Endothelial cell of umbilical vein (primary cell): ENCODE data around the gene STAC2. TPM values are rescaled to one million over a fixed set of nuclear protein-coding genes. Genes with fewer than 3 reads are reported as not detected.
A peak's percentile ranks its signal among the peaks of the same experiment; 100 is the strongest.

ENCODE experiments used
- BruUV-seq: library from RNA; stranded (reverse); fragments of 400-500 nt; replicated peaks from 2 replicates; lab custom pipeline; 2021; lab: Mats Ljungman, UMichigan
- CTCF ChIA-PET: fragments of 300-600, 350-600 bp; sonication (Branson Sonifier 250); formaldehyde crosslinking; loops from one replicate; lab custom pipeline; 2021; ENCODE audit warnings: antibody characterized with exemption, inconsistent platforms; lab: Charles Lee
- POLR2A ChIA-PET: fragments of 300-600, 350-600 bp; sonication (Branson Sonifier 250); formaldehyde crosslinking; loops from one replicate; lab custom pipeline; 2021; ENCODE audit warnings: antibody characterized with exemption, inconsistent platforms; lab: Charles Lee
- DNase-seq: peaks from one replicate; pipeline ENCODE4 v3.0.0-alpha.2; 2011; ENCODE audit warnings: low read depth, low spot score
- FAIRE-seq: peaks from 2 replicates; lab custom pipeline; 2011; peaks lifted over from hg19 to GRCh38; lab: Jason Lieb, UNC
- H2AFZ ChIP-seq: 2 replicates; pipeline ENCODE4 v1.6.0; 2012; ENCODE audit warnings: low read depth, low read length, control low read depth, inconsistent platforms
- H3K27ac ChIP-seq: 2 replicates; pipeline ENCODE4 v1.5.1; 2011; ENCODE audit warnings: low read depth, mild to moderate bottlenecking, control low read depth, low read length, moderate library complexity; ENCODE audit not compliant: insufficient read depth
- H3K27me3 ChIP-seq, 2 experiments: 2 replicates each; pipeline versions ENCODE4 v1.6.0 to v1.6.1; 2011; ENCODE audit warnings: low read length in 2 of 2, mixed read lengths in 1 of 2; ENCODE audit not compliant: control insufficient read depth in 2 of 2, insufficient read depth in 2 of 2
- H3K36me3 ChIP-seq, 2 experiments: 2 replicates in 1 of 2; 3 replicates in 1 of 2; pipeline ENCODE4 v1.5.1; 2011; ENCODE audit warnings: low read length in 2 of 2, mild to moderate bottlenecking in 1 of 2, moderate library complexity in 1 of 2; ENCODE audit not compliant: control insufficient read depth in 2 of 2, insufficient read depth in 2 of 2; ENCODE audit errors: extremely low read depth in 1 of 2
- H3K4me1 ChIP-seq: 3 replicates; pipeline ENCODE4 v1.5.1; 2011; ENCODE audit warnings: mild to moderate bottlenecking, low read length; ENCODE audit not compliant: control insufficient read depth, insufficient read depth; ENCODE audit errors: extremely low read depth
- H3K4me2 ChIP-seq: 2 replicates; pipeline ENCODE4 v1.6.1; 2011; ENCODE audit warnings: low read length, control low read depth, mixed read lengths; ENCODE audit not compliant: insufficient read depth
- H3K4me3 ChIP-seq, 3 experiments: fragments of 200-600 bp in 1 of 3; sonication (generic), shearing (Covaris generic) in 1 of 3; replicated peaks in 1 of 3; 2 replicates each; pipeline ENCODE4 v1.5.1; 2011 to 2016; ENCODE audit warnings: control low read depth in 3 of 3, low read length in 3 of 3, mild to moderate bottlenecking in 2 of 3, inconsistent platforms in 1 of 3, low read depth in 1 of 3, moderate library complexity in 1 of 3; ENCODE audit not compliant: insufficient read depth in 1 of 3
- H3K79me2 ChIP-seq: 2 replicates; pipeline ENCODE4 v1.6.0; 2012; ENCODE audit warnings: low read length, inconsistent platforms; ENCODE audit not compliant: control insufficient read depth, insufficient read depth
- H3K9ac ChIP-seq: replicated peaks from 2 replicates; pipeline ENCODE3; 2011; ENCODE audit warnings: low read length, control low read depth; ENCODE audit not compliant: insufficient read depth; ENCODE audit errors: extremely low read depth
- H3K9me1 ChIP-seq: replicated peaks from 3 replicates; pipeline ENCODE4 v1.6.0; 2011; ENCODE audit warnings: mild to moderate bottlenecking, low read length; ENCODE audit not compliant: control insufficient read depth, insufficient read depth; ENCODE audit errors: extremely low read depth
- H3K9me3 ChIP-seq: replicated peaks from 2 replicates; pipeline ENCODE4 v1.5.1; 2012; ENCODE audit warnings: low read length, inconsistent platforms; ENCODE audit not compliant: control insufficient read depth, insufficient read depth
- H4K20me1 ChIP-seq: replicated peaks from 2 replicates; pipeline ENCODE3; 2011; ENCODE audit warnings: mild to moderate bottlenecking, low read length; ENCODE audit not compliant: control insufficient read depth, insufficient read depth; ENCODE audit errors: extremely low read depth
- CTCF ChIP-seq, 2 donors: IDR thresholded peaks; 1 replicate in 1 of 2; 2 replicates in 1 of 2; pipeline ENCODE4 v1.5.1; 2011; ENCODE audit warnings: low read length in 2 of 2, mild to moderate bottlenecking in 2 of 2, moderate library complexity in 2 of 2, control low read depth in 1 of 2, inconsistent platforms in 1 of 2, low read depth in 1 of 2; ENCODE audit not compliant: insufficient read depth in 1 of 2; ENCODE audit errors: extremely low read depth in 1 of 2
- FOS ChIP-seq: IDR thresholded peaks from 2 replicates; pipeline ENCODE4 v1.6.1; 2011; ENCODE audit warnings: mild to moderate bottlenecking, low read length, moderate library complexity, borderline replicate concordance; ENCODE audit not compliant: insufficient read depth
- GATA2 ChIP-seq: IDR thresholded peaks from 2 replicates; pipeline ENCODE4 v1.7.0; 2011; ENCODE audit warnings: low read depth, mild to moderate bottlenecking, moderate library complexity, mixed read lengths, low read length; ENCODE audit not compliant: insufficient read length, insufficient read depth
- JUN ChIP-seq: IDR thresholded peaks from 2 replicates; pipeline ENCODE4 v1.6.1; 2011; ENCODE audit warnings: borderline replicate concordance, low read depth; ENCODE audit not compliant: insufficient read length, insufficient read depth
- MAX ChIP-seq: IDR thresholded peaks from 2 replicates; pipeline ENCODE4 v1.6.1; 2011; ENCODE audit not compliant: insufficient read depth, insufficient read length
- MYC ChIP-seq: IDR thresholded peaks from one replicate; pipeline ENCODE4 v1.6.1; 2011; ENCODE audit warnings: mild to moderate bottlenecking, low read depth, low read length
- POLR2A ChIP-seq: IDR thresholded peaks from 2 replicates; pipeline ENCODE4 v1.6.1; 2012; ENCODE audit warnings: low read depth, mild to moderate bottlenecking, control low read depth, low read length
- POLR2AphosphoS5 ChIP-seq: IDR thresholded peaks from 2 replicates; pipeline ENCODE4 v1.6.1; 2012; ENCODE audit warnings: low read depth, mild to moderate bottlenecking, control low read depth, low read length, moderate library complexity; ENCODE audit not compliant: insufficient read depth
- dilution Hi-C: fragments of 300-500 bp; cut with MboI; formaldehyde crosslinking; loops from one replicate; pipeline ENCODE4 v1.15.0; 2019; ENCODE audit warnings: low sequenced_read_pairs; ENCODE audit not compliant: extremely low pct_ligation_motif_present
- intact Hi-C: fragments of 100-400 bp; cut with micrococcal nuclease; formaldehyde crosslinking; loops from one replicate; pipeline ENCODE4 v1.10.0; 2022
- polyA plus RNA-seq, 4 experiments: library from polyadenylated mRNA; depleted of rRNA in 3 of 4; stranded (reverse) in 3 of 4; unstranded in 1 of 4; fragments of >200 nt; gene quantifications; 2 replicates each; pipeline versions ENCODE4 v1.2.1 to v1.2.3, GENCODE V29; 2011 to 2012; ENCODE audit warnings: missing spikeins in 1 of 4
- total RNA-seq: library from RNA; stranded (reverse); gene quantifications from 2 replicates; pipeline ENCODE4 v1.2.3, GENCODE V29; 2021

STAC2 gene
- total and polyA plus RNA-seq, 2 donors (not counting 3 experiments of a cell fraction or from before 2014, with no cell fraction given): not detected

GRCh38 chr17:39225959-39226683, 376 bp upstream of the STAC2 start:
- no peaks in the 10 kb centered on the region for H3K79me2 ChIP-seq
- peak overlapping the region in 2 of 3 experiments; percentile 9 to 26 for H3K4me3 ChIP-seq
- CTCF ChIA-PET: interaction anchor here (0.6 to 1.4 kb wide), 8 partner anchors 8 to 61 kb away, joined by 3 to 12 read pairs (median 6); no protein-coding TSS in a partner anchor
- H3K36me3 ChIP-seq: no peaks in the 10 kb centered on the region
- H2AFZ ChIP-seq: peak overlapping the region; percentile 42
- dilution Hi-C loops (no loop called here), intact Hi-C loops (loop anchor here (2.0 kb wide), 1 partner anchor 25 kb away; the partner anchor contains the start of gene RPL19)
- no peak overlapping the region for H3K9ac ChIP-seq
- no TSS peak for BruUV-seq
- H3K4me1 ChIP-seq: peaks cover 14% of the 10 kb centered on the region
- H4K20me1 ChIP-seq: no peaks in the 10 kb centered on the region
- H3K4me2 ChIP-seq: peak overlapping the region; percentile 55
- TF ChIP-seq POLR2A: no peak
- TF ChIP-seq MAX: no peak
- no peak for TF ChIP-seq FOS
- no peak for TF ChIP-seq CTCF (IDR thresholded peaks at IDR 0.05; ENCODE audit: extremely low read depth in 1 of 2, insufficient read depth in 1 of 2, low read depth in 1 of 2, low read length in 2 of 2)
- TF ChIP-seq GATA2: no peak
- TF ChIP-seq MYC: no peak
- no peak for TF ChIP-seq POLR2AphosphoS5
- TF ChIP-seq JUN: no peak
- FAIRE-seq (peak; percentile 75), DNase-seq (peak; percentile 36)
- no peaks in the 10 kb centered on the region for H3K9me1 ChIP-seq
- no peak overlapping the region for H3K27ac ChIP-seq
- POLR2A ChIA-PET: no interaction called here
- H3K27me3 ChIP-seq: peaks cover 28 to 31% of the 10 kb centered on the region in 2 experiments
- H3K9me3 ChIP-seq: no peaks in the 10 kb centered on the region
